HG03108 (cell line): ENCODE data around the gene CTBP2.
"Not testable (repeated sequence)": the region's sequence is repeated elsewhere in the genome, so short reads cannot be mapped to it uniquely, and the experiment has no call there.

ENCODE experiments used
- ATAC-seq: cut with Tn5 transposase; IDR thresholded peaks from one replicate; pipeline ENCODE4 v1.9.1; 2021; ENCODE audit warnings: moderate library complexity; ENCODE audit not compliant: unreplicated experiment

The CTBP2 gene

DNA sequence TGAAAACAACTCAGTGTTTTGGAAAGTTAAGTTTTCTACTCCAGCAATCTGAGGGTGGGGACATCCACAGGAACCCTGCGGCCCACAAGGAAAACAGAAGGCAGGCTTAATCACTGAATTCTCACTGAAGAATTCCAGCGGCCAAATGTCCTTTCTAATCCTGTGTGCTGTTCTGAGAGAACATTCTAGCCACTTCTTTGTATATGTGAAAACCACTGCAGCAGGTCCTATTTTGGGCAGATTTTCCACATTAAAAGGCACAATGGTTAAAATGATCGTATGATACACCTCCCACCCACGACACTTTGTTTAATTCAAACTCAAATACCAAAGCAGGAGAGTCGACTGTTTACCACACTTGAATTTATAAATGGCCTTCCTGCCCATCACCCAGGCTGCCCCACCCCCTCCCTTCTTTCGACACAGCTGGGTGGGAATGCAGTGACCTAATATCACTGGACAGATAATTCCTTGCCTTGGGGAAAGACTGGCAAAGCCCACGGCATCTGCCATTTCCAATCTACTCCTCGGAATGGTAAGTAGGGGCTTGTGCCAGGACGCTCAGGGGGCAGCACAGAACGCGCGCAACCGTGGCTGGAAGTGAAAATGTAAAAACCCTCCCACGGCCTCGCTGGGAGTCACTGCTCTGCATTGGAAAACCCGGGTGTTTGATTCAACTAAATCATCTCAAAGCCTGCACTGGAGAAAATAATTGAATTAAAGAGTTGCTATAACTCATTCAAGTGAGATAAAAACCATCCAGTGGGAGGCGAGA is 67.0 kb downstream of the CTBP2 start:
- no peak for ATAC-seq

DNA sequence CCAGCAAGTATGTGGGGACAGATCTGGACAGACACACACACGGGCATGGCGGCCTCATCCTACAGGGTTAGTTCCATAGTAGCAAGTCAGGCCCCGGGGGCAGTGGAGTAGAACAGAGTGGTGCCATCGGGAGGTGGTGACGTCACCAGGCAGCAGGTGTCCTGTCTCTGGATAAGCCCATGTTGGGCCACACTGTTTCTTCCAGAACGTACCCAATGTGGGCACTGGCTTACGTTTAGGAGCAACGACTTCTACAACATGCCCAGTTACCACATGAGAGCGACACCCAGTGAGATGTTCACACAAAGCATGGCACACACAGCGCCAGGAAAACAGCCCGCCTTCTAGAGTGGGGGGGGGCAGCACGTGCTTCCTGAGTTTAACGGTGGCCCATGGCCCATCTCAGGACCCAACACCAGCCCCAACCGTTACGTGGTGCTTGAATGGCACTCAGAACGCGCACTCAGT is 67.8 kb downstream of the CTBP2 start:
- ATAC-seq = no peak

DNA sequence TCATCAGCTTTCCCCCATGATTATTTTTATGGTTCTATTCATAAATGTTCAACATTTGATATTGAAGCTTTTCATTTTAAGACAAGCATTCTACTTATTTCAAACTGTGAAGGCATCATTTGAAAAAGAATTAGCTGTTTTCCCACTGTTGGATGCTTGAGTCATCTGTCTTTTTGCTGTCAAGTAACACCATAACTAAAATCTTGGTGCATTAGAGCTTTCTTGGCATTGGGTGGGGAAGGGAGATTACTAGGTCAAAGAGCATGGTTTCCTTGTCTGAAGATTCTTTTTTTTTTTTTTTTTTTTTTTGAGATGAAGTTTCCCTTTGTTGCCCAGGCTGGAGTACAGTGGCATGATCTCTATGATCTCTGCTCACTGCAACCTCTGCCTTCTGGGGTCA is 68.5 kb downstream of the CTBP2 start:
- ATAC-seq = no peak

DNA sequence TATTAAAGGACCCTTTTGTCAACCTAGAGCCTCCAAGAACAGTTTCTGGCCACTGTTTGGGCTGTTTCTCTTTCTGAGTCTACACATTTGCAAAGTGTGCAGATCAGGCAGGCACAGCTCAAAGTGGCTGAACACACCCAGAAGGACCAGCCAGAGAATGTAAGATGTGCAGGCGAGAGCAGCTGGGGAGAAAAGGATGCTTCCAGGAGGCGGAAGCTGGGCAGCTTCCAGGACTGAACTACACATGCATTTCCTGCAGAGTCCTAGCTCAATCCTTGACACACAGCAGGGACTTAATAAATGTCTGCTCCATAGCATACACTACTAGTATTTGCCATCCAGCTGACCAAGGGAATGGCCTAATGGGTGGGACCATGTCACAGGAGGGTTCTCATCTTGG is 70.9 kb downstream of the CTBP2 start:
- no peak for ATAC-seq

DNA sequence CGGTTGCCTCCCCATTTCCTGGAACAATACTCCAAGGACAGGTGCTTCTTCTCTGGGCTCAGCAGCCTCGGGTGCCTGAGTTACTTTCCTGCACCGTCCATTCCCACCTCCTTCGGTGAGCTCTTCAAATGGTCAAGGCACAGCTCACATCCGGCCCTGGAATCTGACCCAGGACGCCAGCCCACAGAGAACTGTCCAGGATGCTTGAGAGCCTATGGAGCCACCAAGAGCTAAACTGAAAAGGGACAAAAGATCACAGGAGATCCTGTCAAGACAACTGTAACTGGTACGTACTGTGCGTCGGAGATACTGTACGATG is 72.5 kb downstream of the CTBP2 start:
- no peak for ATAC-seq

DNA sequence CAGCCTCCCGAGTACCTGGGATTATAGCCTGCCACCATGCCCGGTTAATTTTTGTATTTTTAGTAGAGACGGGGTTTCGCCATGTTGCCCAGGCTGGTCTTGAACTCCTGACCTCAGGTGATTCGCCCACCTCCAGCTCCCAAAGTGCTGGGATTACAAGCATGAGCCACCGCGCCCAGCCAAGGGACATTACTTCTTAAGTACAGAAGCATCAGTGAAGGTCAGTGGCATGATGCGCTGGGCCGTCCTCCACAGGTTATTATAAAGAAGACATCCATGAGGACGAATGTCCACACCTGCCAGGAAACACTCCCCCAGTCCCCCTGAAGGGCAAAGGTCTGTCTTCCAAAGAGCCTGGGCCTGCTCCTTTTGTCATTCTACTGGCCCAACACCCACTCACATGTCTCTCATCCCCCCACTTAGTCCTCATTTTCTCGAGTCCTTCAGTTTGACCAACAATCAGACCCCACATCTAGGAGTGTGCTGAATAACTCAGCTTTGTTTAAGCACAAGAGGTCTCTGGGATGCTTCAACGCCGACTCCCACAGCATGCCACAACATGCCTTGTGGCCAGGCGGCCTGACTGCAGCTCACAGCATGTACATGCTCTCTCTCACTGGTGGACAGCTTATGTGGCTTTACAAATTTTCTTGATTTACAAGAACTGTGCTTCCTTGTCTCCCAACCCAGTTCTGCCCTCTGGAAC is 73.0 kb downstream of the CTBP2 start:
- ATAC-seq = no peak

DNA sequence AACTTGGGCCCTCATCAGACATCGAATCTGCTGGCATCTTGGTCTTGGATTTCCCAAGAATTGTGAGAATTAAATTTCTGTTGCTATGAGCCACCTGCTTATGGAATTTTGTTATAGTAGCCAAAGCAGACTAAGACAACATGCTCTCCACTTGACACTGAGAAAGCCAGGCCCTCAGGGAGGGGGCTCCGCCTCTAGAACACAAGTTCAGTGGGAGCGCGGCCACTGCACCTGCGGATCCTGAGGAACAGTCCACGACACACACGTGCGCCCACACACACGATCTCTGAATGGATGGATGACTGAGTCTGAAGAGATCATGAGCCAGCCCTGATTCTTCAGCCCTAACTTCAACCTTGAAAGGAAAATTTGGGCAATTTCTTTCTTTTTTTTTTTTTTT is 73.7 kb downstream of the CTBP2 start:
- ATAC-seq = no peak

DNA sequence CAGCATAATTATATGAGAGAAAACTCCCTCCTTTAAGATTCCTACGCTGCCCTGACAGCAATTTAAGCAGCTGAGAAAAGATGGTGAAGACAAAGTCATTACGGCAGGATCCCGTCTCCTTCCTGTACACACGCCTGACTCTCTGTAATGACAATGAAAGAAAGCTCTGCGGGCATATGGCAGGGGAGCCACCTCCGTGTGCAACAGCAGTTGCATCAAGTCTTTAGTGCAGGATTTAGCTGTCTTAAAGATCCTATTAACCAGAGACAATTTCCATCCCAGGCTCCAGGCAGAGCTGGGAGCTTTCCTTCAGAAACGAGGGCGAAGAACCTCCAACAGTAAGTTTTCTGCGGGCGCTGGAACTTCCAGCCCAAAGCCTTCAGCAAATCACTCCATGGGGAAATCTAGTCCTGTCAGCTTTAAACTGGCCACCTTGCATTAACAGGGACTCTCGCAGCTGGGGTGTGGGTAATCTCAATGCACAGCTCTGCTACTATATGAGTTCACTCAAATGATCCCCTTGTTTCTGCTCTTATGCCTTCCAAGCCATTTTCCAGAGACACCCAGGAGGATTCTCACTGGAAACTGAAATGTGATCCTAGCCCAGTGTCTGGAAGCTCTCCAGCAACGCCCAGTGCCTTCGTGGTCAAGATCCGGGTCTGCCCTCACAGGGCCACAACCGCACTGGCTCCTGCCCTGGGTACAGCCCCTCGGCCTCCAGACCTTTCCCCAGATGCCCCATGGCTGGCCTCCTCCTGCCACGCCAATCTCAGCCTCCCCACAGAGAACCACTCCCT is 74.9 kb downstream of the CTBP2 start:
- ATAC-seq = no peak

DNA sequence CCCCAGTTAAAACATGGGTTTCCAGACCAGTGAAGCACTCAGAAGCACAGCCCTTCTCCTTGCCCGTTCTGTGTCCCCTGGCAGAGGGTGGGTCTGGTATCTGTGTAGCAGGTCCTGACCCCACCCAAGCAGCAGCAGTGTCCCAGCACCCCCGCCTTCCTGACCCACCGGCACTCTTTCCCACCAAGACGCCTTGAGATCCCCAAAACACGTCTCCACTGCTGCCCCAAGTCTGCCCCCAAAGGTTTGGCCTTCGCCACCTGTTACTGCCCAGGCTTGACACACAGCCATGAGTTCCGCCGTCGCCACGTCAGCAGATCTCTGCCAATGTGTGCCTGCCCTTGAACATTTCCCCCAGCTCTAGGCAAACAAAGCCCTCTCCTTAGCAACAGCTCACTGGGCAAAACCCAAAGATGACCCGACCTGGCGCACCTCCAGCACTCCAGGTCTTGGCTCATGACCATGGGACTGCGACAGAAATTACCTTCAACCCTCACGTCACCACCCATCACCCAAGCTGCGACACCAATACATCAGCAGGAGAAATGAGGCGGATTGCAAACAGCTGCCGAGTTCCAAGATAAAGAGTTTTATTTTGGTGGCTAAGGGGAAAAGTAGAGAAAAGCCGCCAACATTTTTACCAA is 75.6 kb downstream of the CTBP2 start:
- no peak for ATAC-seq

DNA sequence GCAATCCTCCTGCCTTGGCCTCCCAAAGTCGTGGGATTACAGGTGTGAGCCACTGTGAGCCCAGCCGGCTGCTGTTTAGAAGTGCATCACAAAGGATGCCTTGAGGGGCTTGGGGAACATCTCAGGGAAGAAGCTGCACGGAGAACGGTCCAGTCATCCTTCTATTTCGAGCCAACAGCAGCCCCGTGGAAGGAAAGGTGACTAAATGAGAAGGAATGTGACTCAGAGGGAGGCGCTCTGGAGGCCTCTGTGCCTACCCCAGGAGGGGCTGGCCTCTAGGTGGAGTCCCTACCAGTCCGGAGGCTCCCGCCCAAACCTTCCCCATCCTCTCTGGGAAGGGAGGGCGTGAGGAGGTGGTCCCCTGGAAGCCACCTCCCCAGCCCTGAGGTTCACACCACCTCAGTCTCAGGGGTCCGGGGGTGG is 76.2 kb downstream of the CTBP2 start:
- ATAC-seq = no peak

DNA sequence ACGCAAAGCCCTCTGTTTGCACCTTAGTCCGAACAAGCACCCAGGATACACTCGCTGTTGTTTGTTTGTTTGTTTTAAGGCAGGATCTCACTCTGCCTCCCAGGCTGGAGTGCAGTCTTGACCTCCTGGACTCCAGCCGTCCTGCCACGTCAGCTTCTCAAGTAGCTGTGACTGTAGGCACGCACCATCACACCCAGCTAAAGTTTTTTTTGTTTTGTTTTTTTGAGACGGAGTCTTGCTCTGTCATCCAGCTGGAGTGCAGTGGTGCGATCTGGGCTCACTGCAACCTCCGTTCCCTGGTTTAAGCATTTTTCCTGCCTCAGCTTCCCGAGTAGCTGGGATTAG is 76.8 kb downstream of the CTBP2 start:
- ATAC-seq = no peak

DNA sequence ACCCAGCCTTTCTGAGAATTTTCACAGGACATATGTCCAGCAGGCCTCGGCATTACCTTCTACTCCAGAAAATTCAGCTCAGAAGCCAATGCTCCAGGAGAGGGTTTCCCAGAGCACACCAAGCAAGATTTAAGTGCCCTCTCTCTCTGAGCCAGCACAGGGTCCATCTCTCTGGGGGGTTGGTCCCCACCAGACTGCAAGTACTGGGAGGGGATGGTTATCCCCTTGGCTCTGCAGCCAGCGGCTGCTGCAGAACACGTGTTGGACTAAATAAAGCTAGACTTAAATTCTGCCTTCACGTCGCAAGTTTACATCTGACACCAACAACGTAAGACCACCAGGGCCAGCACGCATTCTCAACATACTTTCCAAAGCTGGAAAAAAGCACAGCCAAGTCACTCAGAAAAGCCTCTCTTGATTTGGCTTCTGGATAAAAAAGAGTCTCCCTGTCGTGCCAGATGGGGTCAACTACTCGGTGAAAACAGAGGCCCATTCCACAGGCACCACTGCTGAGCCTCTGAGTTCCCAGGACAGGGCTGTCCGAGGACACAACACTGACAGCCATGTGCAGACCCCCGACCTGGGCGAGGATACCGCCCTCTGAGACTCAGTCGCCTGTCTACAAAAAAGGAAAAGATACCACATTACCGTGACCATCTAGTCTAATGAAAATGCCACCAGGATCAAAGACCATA is 77.3 kb downstream of the CTBP2 start:
- no peak for ATAC-seq

DNA sequence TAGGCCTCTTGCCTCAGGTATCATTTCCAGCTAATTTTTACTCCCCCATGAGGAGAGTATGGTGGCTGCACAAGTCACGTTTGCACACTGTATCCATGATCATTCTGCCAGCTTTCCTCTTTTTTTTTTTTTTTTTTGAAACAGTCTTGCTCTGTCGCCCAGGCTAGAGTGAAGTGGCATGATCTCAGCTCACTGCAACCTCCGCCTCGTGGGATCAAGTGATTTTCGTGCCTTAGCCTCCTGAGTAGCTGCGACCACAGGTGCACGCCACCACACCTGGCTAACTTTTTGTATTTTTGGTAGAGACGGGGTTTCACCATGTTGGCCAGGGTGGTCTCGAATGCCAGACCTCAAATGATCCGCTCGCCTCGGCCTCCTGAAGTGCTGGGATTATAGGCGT is 77.9 kb downstream of the CTBP2 start:
- ATAC-seq = not testable (repeated sequence)

DNA sequence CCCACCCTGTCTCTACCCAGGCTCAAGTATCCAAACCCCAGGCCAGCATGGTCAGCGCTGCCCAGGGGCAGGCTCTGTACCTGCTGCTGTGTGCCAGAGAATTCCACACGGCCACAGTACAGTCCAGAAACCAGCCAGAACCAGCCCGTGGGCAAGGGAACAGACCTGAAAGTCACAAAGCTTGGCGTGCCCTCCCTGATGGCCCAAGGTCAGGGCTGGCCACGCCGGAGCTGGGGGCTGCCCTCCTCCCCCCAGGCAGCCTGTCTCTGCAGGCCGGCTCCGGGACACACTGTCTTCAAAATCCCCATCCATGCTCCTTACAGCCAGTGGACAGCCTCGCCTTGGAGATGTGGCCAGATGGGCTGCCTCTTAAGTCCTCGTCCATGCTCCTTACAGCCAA is 78.4 kb downstream of the CTBP2 start:
- ATAC-seq = no peak

DNA sequence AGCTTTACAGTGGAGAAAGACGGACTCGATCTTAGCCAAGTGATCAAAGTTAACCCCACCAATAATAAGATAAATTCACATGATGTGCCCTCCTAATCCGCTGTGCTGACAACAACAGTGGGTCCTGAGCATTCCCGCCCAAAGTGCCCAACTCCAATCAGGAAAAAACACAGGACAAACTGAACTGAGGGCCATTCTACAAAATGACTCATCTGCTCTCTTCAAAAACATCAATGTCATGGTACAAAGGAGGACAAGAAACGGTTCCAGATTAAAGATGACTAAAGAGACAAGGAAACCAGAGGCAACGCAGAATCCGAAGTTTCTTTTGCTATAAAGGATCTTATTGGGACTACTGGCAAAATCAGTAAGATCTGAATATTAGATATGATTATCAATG is 79.4 kb downstream of the CTBP2 start:
- ATAC-seq = no peak

DNA sequence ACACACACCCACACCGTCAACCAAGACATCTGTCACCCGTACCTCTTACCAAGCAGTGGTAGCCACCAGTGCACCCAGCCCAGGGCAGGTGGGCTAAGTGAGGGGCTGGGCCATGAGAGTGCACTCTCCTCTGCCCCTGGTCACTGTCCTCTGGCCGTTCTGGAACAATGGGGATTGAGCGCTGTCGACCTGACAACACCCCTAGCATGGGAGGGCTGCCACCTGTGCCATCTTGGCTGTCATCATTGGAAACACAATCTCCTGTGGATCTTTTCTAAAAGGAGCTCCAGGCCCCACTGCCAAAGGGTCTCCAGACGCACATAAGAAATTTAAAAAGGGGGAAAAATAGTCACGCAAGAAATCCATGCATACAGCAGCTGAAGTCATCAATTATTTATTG is 80.1 kb downstream of the CTBP2 start:
- ATAC-seq = no peak

DNA sequence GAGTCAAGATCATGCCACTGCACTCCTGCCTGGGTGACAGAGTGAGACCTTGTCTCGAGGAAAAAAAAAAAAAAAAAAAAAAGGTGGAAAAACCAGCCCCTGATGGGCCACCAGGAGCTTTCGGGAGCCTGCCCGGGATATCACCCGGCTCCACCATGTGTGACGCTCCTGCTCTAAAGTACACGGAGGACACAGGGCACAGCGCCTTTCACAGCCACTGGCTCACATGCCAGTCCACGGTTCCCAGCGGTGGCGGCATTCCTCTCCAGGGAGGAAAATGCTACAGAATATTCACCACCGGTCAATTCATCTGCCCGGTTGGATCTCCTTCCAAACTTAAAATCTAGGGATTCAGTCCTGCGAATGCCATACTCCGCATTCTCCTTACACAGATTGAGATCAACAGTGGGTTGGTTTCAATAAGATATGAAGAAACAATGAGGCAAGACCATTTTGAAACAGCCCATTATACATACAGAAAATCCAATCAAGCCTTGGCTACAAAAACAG is 81.2 kb downstream of the CTBP2 start:
- no peak for ATAC-seq

DNA sequence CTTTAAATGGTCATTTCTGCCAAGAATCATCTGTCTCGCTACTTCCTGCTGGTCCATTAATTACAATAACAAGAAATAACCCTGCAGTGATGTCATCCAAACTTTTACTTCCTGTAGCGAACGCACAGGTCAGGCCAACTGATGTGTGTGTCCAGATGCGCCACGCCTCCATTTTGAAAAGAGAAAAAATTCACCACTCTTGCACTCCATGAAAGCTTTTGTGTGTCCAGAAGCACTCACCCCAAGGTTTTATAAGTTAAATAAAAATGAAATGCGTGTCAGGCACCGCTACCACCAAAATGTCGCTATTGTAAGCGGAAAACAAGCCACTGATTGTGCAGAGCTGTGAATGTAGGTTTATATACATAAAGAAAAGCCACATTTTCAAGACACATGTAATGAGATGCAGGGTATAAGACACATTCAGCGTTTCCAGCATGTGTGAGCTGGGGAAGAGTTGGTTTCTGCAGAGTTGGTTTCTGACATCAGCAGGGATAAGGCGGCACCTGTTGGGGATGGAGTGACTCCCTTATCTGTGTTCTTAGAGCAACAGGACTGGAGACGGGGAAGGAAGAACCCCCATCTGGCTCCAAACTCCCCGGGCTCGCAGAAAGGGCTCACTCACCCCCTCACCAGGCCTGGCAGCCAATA is 83.3 kb downstream of the CTBP2 start:
- ATAC-seq = no peak

DNA sequence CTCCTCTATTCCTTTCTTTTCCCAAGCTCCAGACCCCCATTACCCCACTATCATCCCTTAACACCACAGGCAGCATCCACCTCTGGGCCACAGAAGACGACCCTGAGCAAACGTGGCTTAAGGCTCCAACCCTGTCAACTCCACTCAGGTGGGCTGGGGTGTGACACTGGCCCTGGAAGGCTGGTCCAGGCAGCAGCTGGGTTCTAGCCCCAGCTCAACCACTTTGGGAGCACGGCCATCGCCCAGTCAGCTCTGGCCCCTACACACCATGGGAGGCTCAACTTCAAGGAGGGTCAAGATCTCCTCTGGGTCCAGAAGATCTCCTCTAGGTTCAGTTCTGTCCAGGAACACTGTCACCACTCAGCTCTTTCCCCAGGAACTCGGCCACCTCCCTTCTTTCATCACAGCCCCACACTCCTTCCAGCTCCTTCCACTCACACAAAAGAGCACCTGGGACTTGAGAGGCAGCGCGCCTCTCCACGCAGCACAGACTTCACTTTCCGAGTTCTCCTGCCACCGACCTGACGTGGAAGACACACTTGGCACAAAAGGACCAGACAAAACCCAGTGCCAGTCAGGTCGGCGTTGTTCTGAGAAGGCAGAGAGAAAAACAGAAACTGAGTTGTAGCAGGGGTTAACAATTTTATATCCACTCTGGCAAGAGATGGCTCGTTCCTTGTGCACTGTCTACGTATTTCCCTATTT is 84.1 kb downstream of the CTBP2 start:
- no peak for ATAC-seq

DNA sequence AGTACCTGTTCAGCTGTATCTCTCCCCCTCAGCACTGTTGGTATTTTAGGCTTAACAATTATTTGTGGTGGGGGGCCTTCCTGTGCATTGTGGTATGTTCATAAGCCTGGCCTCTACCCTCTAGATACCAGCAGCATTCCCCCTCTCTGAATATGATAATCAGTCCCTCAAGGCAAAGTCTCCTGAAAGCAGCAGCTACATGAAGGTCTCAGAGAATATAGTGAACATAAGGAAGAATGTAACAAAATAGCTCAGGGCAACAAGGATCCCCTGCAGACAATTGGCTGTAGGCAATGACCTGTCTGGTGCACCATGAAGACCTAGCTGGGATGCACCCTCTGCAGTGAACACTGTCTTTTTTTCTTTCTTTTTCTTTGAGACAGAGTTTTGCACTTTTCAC is 86.4 kb downstream of the CTBP2 start:
- no peak for ATAC-seq
